ENCODE data around the gene HLA-DOA. TPM values are rescaled to one million over a fixed set of nuclear protein-coding genes. Genes with fewer than 3 reads are reported as not detected.

The HLA-DOA gene
- polyA plus RNA-seq, 1 donor, result 5.9 TPM

DNA sequence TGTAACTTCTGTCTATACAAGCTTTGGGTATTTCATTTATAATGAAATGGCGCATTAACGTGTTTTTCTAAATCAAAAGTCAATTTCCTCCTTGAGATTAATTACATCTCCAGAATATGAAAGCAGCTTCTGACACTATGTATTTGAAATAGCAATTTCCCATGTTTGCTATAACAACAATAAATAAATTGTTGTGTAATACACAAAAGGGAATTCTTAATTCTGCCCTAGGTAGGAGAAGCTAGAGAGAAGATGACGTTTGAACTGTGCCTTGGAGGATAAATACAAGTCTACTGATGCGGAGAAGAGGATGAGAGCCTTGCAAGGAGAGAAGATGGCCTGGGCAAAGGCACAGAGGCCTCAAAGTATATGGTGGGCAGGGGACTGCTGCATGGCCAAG lies 7.6 kb upstream of the HLA-DOA start:
- DNase-seq, result no peak

DNA sequence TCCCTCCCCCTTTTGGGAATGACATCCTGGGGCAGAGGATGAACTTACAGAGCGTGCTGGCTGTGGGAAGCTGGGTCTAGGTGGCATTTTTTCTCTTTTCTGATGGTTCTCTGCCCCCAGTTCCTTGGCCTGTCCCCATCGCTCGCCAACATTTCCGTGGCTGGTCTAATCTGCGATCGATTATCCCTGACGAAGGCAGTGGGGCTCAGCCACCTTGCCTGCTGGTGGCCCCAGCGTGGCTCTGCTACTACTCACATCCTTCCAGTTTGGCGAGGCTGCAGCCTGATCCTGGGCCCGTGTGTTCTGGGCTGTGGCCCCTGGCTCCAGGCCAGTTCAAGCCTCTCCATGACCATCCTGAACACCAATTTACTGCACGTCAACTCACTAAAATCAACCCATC lies 6.4 kb upstream of the HLA-DOA start:
- no peak for DNase-seq

DNA sequence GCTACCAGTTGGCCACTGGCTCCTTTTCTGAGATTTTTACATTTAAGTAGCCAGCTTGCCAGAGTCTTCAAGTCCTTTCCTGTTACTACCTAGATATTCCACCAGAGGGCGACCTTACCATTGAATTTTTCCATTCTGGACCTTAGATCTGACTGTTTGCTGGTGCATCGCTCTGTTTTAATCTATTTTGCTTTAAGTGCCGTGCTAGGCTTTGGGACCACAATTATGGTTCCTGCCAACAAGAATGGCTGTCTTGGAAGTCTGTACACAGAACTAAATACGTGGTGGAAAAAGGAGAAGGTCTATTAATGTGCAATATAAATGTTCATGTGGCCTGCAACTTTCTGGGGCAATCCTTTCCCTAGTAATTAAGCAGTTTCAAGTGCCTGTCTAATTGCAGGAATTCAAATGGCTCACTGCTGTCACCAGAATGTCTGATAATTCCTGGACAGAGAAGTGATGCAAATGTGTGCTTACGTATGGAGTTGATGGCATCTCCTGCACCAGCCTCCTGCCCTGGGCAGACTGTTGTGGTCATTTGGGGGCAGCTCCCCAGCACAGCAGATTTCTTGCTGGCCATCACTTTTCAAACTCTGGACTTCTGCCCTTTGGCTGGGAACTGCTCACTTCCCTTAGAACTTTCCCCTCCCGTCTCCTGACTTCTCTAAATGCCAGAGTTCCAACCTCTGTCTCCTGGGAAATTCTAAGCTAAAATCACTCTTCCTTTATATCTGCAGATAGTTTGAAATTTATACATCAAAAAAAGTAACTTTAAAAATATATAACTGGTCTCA lies 5.6 kb upstream of the HLA-DOA start:
- peak; percentile 79 for DNase-seq

DNA sequence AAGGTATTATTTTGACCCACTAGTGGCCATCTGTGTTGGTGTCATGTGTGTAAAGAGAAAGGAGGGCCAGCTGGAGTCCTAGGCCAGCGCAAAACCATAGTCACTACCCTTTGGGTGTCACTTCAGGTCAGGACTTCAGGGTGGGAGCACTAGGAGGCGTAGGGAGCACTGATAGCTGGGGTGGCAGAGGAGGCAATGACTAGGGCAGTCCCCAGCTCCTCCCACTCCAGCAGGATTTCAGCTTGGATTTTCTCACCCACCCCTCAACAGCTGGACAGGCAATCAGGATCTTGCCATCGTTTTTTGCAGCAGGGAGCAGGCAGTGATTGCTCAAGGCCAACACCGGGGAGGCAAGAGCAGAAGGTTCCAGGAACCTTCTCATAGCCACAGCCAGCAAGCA lies 4.2 kb upstream of the HLA-DOA start:
- no peak for DNase-seq

DNA sequence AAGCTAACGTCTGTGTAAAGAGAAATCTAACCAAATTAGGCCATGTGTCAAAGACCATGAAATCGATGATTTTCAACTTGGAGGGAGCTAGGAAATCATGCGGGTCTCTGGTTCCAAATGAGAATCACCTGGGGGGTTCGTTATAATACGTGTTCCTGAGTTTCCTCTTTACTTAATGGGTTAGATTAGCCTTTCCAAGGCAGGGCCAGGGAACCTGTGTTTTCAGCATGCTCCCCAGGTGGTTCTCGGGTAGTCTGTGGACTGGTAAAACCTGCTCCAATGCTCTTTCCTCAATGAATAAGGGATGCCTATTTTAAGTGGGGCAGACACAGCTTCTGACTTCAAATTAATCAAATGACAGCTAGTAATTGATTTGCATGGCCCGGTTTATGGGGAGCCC lies 965 bp upstream of the HLA-DOA start:
- no peak for DNase-seq

DNA sequence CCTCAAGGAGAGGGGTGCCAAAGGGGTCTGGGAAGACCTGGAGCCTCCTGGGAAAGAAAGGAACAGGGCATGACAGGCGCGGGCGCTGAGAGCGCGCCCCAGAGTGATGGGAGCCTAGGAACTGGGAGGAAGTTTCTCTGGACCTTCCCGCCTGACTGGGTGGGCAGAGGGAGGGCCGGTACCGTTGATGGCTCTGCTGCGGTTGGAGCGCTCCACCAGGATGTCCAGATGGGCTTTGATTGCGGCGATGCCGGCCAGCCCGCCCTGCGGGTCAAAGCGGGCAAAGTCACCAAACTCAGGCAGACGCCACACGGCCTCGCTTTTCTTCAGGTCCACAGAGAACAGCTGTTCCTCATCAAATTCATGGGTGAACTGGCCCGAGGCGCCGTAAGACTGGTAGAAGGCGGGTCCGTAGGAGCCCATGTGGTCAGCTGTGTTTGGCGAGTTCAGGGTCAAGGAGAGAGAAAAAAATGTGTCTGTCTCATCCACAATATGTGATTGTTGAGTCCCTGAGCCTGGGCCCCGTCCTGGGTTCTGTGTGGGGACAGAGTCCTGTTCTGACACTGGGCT lies 1.5 kb downstream of the HLA-DOA start:
- peak; percentile 30 for DNase-seq

DNA sequence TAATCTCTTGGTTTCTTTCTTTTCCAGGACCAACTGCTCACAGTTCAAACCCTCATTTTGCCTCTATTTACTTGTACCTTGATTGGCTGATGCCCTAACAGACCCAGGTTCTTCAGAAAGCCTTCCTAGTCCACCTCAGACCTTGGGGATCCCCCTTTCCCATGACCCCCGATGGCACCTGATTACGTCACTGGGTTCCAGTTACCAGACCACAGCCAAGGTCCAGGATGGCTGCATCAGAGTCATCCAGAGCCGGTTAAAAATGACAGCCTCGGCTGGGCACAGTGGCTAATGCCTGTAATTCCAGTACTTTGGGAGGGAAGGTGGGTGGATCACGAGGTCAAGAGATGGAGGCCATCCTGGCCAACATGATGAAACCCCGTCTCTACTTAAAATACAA lies 4.5 kb downstream of the HLA-DOA start:
- DNase-seq, result no peak

DNA sequence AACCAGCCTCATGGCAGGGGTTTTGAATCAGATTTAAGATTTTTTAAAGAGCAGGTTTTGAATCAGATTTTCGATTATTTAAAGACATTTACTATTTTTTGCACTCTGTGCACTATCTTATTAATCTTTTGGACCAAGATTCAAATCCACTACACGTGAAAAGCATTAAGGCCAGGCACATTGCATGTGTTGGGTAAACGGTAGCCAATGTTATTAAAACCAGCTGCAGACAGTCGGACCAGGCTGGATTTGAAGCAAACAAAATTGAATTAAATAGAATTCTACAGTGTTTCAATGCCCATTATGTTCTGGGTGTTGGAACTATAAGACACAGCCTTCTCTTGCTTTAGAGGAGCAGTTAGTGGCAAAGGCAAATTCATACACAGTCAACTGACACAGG lies 7.7 kb downstream of the HLA-DOA start:
- no peak for DNase-seq

DNA sequence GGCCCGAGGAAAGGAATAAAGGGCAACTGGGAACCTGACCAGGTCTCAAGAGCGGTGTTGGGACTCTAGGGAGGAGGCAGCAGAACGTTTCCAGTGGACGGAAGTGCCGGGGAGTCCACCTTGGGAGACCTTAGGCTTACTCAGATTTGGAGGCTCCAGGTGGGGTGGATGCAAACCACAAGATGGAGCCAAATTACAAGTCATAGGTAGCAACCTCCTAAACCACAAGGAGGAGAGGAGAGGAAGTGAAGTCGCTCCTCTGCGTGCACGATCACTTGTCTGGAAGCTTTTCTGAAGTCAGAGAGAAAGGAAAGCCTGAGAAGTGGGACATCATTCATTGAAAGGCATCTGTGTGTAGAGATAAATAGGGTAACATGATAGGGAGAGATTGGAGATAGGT lies 9.3 kb downstream of the HLA-DOA start:
- DNase-seq, result peak; percentile 29

DNA sequence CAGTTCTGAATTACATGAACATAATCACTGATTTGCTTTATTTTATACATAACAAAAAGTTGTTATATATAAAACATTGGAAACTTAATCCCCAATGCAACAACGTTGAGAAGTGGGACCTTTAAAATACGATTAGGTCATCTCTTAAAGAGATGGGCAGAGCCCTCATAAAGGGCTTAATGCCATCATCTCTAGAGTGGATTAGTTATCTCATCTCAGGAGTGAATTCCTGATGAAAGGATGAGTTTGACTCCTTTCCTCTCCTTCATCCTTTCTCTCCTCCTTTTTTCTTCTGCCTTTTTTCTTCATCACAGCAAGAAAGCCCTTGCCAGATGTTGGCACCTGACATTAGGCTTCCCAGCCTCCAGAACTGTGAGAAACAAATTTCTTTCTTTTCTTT lies 13.9 kb downstream of the HLA-DOA start:
- no peak for DNase-seq

DNA sequence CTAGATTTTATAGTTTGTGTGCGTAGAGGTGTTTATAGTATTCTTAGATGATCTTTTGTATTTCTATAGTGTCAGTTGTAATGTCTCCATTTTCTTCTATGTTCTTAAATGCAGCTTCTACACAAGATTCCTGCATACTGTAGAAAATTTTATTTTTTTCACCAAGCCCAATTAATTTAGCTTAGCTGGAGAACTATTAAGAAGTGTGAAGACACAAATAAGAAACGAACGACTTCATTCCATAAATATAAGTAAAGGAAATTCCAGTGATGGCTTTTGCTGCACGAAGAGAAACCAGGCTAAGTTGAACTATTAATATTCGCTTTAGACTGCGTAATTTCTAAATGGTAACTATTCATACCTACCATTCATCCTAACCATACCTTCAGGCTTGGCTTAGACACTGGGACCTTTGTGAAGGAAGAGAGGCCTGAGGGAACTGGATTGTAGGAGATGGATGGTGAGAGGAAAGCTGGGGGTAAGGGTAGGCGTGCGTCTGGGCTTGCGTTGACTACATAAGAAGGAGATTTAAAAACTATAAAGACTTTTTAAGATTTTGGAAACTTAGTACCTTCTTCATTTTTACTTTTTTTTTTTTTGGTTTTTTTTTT lies 15.9 kb downstream of the HLA-DOA start:
- DNase-seq, result no peak

DNA sequence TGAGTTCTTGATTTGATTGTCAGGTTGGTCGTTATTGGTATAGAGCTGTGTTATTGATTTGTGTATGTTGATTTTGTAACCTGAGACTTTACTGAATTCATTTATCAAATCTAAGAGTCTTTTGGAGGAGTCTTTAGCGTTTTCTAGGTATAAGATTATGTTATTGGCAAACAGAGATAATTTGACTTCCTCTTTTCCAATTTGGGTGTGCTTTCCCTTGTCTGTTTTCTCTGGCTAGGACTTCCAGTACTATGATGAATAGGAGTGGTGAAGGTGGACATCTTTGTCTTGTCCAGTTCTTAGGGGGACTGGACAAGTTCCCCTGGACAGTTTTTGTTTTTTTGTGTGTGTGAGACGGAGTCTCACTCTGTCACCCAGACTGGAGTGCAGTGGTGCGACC lies 17.4 kb downstream of the HLA-DOA start:
- DNase-seq, result no peak

DNA sequence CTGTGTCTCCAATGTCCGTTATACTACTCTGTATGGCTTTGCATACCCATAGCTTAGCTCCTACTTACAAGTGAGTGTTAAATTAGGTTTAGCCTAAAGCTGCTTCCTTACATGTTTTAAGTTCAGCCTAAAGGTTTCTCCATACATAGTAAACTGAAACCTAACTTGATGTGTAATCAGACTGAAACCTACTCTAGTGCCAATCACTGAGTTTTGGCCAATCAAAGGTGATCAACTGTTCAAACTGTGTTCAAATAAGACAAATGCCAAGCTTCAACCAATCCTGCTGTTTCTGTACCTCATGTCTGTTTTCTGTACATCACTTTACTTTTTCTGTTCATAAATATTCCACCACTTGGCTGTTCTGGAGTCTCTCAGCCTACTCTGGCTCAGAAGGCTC lies 20.0 kb downstream of the HLA-DOA start:
- no peak for DNase-seq

DNA sequence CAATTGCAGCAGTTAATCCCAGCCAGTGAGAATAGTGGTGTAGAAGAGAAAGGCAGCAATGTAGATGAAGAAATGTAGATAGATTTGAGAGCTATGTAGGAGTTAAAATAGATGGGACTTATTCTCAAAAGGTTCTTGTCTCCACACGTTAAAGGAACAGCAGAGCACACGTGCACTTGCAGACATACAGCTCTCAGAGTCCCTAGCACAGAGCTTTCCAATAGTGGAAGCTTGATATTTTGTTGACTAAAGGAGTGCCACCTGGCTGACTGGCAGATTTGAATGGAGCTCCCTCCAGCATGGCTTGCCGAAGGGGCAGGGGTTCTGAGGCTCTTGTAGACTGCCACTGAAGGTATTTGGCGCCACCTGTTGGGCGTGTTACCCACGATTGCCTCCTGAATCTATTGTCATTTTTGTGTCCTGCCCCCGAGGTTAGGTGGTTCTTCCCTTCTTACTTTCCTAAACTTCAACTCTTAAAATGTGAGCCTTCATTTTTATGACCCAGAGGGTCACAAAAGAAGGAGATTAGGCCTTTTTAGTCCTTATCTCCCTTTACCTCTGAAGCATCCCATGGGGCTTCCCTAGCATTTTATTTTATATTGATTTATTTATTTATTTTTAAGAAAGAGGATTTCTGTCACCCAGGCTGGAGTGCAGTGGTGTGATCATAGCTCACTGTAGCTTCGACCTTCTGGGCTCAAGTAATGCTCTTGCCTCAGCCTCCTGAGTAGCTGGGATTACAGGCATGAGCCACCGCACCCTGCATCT lies 24.6 kb downstream of the HLA-DOA start:
- peak; percentile 89 for DNase-seq

DNA sequence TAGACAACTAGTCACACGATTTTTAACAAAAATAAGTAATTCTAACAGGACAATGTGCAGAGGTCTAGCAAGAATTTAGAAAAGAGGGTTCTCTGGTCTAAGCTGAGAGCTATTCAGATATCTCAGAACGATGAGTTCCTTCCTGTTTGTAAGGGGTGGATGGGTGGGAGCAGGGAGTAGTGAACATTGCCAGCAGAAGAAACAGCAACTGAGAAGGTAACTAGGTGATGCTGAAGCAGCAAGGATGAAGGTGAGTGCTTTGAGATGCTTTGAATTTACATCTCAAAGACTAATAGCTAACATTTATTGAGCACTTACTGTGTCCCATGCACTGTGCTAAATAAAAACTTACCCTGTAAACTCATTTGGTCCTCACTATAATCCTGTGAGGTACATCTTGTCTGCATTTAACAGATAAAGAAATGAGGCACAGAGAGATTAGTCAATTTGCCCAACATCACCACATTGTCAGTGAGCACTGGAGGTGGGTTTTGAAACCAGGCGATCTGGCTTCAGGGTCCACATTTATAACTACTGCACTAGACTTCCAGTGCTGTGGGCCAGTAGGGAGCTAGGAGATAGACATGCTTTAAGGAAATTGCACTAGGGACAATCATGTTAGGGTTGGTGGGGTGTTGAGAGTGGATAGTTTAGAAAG lies 25.3 kb downstream of the HLA-DOA start:
- no peak for DNase-seq

DNA sequence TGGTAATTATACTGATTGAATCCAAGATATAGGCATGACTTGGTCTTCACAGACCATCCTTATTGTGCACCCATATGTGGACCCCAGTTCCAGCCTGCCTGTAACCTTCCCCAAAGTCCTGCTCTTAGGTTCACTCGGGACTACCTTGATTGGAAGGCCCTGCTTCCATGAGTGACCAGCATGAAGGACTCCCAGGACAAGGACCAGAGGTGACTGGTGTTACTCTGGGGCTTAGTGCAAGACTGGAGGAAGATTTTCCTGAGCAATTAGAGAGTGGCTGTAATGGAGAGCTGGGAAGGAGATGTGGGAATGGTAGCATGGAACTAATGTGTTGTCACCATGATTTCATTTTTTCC lies 25.9 kb downstream of the HLA-DOA start:
- no peak for DNase-seq

DNA sequence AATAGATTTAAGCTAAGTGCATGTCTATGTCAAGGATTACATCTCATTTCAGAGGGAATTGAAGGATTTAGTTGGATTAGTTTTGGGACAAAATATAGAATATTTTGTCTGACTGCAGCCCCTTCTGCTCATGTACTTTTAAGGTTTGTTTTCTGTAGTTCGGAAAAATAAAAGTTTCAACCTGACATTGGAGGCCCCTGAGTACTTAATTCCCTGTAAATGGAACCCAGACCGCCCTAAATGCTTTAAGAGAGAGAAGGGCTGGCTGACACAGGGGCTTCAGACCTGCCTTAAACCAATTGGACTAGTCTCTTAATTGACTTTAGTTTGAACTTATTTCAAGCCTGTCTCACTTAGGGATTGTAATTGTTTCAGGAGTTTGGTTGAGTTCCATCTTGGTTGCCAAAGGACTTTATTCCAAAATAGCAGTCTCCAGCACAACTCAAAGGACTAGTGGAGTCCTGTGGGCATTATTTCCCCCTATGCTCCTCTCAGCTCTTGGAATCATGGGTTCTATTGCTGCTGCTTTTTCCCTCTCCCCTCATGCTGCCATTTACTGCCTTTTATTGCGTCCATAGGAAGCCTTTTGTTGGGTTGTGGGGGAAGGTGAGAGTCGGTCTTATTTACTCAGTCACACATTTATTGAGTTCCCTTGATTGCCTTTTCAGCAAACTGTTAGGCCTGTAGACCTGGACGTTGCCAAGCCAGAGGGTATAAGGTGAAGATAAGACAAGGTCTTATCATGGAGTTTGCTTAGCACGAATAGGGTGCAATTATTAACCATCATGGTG lies 26.5 kb downstream of the HLA-DOA start:
- DNase-seq, result no peak

DNA sequence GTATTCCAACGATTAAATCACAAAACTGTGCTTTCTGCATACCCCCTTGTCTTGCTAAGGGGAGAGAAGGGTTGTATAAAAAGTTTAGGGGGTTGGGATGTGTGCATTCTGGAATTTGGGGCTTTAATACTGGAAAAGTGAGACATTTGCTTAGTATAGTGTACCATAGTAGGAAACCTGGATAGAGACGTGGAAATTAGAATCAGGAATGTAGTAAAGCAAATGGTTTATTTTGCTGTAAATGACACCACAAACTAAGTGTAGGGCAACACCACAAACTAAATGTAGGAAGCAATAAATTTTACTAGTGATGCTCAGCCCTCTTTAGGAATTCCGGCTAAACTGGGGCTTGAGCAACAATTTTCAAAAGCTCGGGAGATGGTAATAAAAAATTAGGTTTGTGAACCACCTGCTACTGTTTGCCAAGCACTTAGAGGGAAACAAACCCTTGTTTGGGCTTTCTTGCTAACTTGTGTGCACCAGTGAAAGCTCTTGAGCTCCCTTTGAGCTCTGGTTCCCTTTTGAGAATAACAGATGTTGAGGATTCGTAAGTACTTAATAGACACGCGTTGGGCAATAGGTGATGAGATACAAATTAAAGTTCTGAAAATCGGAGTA lies 27.2 kb downstream of the HLA-DOA start:
- no peak for DNase-seq

DNA sequence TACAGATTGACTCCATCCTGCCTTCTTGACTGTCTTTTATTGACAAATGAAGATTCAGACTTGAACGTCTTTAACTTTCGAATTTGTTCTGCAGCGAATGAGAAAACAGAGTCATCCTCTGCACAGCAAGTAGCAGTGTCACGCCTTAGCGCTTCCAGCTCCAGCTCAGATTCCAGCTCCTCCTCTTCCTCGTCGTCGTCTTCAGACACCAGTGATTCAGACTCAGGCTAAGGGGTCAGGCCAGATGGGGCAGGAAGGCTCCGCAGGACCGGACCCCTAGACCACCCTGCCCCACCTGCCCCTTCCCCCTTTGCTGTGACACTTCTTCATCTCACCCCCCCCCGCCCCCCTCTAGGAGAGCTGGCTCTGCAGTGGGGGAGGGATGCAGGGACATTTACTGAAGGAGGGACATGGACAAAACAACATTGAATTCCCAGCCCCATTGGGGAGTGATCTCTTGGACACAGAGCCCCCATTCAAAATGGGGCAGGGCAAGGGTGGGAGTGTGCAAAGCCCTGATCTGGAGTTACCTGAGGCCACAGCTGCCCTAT lies 28.8 kb downstream of the HLA-DOA start:
- DNase-seq, result no peak

DNA sequence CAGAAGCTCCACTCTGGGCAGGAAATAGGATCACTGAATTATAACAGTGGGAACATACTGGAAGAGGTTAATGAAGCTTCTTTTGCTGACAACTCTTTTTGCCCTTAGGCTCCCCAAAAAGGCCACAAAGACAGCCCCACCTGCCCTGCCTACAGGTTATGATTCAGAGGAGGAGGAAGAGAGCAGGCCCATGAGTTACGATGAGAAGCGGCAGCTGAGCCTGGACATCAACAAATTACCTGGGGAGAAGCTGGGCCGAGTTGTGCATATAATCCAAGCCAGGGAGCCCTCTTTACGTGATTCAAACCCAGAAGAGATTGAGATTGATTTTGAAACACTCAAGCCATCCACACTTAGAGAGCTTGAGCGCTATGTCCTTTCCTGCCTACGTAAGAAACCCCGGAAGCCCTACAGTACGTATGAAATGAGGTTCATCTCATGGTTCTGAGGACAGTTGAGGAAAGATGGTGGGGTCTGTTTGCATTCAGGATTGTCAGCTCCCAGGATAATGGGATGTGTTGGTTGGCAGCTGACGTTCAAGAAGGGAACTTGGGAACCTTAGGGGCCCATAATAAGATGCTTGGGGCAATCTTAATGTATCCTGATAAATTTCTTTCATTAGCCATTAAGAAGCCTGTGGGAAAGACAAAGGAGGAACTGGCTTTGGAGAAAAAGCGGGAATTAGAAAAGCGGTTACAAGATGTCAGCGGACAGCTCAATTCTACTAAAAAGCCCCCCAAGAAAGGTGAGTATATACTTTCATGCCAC lies 29.5 kb downstream of the HLA-DOA start:
- DNase-seq, result no peak
